Left ventricle myocardium superior (tissue), 1 donor: ENCODE data around the gene SAFB. TPM values are rescaled to one million over a fixed set of nuclear protein-coding genes. Genes with fewer than 3 reads are reported as not detected.
A peak's percentile ranks its signal among the peaks of the same experiment; 100 is the strongest.
"Not testable (repeated sequence)": the region's sequence is repeated elsewhere in the genome, so short reads cannot be mapped to it uniquely, and the experiment has no call there.

Source experiments
- ATAC-seq: fragments of 200-7000 bp; cut with Tn5 transposase; one replicate; pipeline ENCODE4 v1.9.1; 2020; ENCODE audit warnings: mild to moderate bottlenecking, moderate library complexity
- DNase-seq: peaks from one replicate; pipeline ENCODE4 v3.0.0-alpha.2; 2020
- intact Hi-C: fragments of 100-400 bp; cut with micrococcal nuclease; formaldehyde crosslinking; loops from one replicate; pipeline ENCODE4 v1.11.0; 2022
- total RNA-seq: library from RNA; stranded (reverse); fragmentation: NEBNext Ultra II Directional; extraction: Animal tissue kit (Norgen Biotek cat#: 25700); gene quantifications from one replicate; pipeline ENCODE4 v1.2.1, GENCODE V29; 2021
- donor health status: DM: no; HTN: yes; CAD: no; lungs with severe emphysema.

Gene SAFB
- total RNA-seq, 1 donor from 2014 or later: 66.6 TPM

DNA sequence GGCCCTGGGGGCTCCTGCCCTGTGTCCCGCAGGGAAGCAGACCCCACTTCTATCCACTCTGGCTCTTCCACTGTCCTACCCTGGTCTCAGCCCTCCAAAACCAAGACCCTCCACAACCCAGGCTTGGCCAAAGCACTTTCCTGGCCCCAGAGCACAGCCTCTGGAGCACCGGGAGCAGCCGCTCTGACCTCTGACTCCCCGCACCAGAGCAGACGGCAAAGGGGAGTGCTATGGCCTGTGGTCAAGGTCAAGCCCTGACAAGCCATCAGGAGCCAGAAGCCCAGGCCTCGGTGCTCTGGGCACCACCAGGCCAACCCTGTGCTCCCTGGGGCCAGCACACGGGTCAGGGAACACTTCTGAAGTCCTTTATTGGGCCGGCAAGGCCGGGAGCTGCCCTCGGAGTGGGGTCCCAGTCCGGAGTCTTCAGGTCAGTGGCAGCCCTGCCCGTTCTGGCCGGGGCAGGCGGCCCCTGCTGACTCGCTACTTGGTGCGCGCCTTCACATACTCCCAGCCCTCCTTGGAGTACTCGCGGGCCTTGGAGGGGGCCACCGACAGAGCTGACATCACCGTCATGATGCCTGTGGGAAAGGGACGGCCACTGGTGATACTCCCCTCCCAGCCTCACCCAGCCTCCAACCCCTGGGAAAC, 55.3 kb downstream of the SAFB start:
- ATAC-seq: no peak
- intact Hi-C loops: no loop called here
- peak; percentile 33 for DNase-seq

DNA sequence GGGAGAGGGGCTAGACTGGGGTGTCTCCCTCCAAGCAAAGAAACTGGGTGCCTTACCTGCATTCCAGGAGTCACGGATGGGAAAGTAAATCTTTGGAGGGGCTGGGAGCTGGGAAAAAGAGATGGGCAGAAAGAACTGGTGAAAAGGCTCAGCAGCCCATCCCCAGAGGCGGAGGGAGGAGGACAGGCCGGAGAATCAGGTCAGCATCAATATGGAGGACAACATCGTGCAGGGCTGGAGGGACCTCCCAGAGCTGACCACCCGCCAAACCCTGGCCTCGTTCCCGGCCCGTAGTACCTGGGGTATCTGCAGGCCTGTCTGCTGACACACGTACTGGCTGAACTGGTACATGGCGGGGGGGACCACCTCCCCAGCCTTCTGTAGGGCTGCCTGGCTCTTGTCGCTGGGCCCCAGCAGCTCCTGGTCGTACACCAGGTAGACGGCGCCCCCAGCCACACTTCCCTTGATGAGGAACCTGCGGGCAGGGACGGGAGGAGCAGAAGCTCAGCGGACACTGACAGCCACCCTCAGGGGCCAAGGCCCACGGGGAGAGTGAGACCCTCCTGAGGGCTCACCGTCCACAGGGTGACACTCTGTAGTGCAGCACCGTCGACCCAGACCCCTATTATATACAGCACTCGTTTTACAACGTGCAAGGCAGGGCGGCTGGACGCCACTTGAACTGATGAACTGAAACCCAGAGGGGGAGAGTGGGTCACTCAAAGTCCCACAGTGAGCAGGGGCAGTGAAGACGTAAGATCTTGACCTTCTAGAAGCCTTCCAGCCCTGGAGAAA, 56.6 kb downstream of the SAFB start:
- peak; percentile 0 for ATAC-seq
- DNase-seq: peak; percentile 52
- intact Hi-C loops: no loop called here

DNA sequence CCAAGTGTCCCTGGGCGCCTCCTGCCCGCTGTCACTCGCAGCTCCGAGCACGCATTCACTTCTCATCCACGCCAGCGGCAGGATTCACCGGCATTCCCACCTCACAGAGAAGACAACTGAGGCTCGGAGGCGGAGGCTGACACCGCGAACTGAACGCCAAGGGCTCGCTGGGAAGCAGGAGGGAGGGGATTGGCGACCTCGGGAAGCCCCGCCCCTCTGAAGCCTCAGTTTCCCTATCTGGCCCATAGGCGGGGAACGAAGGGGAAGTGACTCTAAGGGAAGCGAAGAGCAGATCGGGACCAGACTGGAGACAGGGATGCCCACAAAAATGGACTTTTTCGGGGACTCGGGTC, 57.2 kb downstream of the SAFB start:
- intact Hi-C loops: no loop called here
- DNase-seq (peak; percentile 71), ATAC-seq (peak; percentile 10)

DNA sequence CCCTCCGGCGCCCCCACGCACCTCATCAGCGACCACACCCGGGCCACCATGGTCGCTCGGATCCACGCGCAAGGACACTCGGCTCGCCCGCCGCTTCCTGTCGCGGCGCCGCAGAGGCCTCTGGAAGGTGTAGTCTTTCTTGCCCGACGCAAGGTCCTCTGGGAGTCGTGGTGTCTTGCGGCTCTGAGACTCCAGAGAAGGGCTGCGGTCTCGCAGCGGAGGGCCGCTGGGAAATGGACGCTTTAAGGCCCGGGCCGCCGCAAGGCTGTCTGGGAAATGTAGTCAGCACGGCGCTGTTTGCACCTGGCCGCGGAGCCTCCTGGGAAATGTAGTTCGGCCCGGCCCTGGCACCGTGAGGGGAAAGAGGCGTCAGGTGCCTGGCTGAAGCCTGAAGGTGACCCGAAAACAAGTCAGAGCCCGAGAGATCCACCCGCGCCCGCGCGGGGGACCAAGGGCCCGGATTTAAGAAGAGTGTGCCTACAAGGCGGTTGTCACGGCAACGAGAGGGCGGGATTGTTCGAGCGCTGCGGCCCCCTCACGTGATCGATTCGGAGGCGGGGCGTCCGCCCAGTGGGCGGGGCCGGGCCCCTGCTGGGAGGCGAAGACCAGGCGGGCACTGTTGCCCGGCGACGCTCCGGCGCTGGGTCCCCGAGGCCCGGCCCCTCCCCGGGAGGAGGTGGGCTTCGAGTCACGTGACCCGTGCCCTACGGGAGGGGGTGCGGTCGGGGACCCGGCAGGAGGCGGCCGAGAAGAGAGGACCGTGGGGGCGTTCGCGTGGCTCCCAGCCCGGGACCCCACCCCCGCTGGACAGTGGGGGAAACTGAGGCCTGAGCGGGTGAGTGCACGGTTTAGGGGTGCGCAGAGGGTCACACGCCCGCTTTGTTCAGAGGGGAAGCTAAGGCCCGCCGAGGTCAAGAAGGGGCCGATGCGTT, 57.8 kb downstream of the SAFB start, which contains the start of the genes HSD11B1L and MICOS13:
TSS of gene HSD11B1L (plus strand) at position 591 of the 932 bp plus-strand sequence. CDS start 3,806 bp downstream, outside the sequence.
TSS of gene MICOS13 (minus strand) at position 80 of the 932 bp plus-strand sequence. CDS start at position 50, 30 bp downstream.
- peak; percentile 92 for ATAC-seq
- intact Hi-C loops: no loop called here
- DNase-seq: peak; percentile 99

DNA sequence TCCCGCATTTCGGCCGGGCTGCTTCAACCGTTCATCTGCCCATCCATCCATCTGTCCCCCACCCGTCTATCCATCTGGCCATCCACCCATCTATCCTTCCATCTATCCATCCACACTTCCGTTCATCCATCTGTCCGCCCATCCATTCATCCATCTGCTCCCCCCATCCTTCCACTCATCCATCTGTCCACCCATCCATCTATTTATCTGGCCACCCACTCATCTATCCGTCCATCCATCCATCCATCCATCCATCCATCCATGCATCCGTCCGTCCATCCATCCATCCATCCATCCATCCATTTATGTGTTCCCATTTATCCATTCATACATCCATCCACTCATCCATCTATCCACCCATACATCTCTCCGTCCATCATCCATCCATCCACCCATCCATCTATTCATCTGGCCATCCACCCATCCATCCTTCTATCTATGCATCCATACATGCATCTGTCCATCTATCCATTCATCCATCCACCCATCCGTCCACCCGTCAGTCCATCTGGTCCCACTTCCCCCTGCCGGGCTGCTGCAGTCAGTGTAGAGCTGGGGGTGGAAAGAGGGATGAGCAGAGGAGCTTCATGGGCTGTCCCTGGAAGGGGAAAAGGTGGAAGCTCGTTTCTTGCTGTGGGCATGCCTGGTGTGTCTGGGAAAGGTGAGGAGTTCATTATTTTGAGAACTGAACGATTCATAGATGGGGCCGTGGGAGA, 58.7 kb downstream of the SAFB start:
- intact Hi-C loops: no loop called here
- no peak for DNase-seq
- ATAC-seq: no peak

DNA sequence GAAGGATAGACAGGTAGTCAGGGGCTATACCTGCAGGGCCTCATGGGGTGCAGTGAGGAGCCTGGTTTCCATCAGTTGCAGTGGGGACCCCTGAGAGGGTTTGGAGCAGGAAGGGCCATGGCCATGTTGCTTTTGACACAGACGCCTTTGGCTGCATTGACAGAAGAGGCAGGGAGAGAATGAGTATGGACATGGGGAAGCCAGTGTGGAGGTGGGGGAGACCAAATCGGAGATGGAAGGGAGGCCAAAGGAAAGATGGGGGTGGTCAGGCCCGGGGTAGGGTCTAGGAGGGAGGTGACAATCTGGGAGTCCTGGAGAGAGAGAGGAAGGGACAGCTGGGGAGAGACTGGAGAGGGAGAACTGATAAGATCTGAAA, 59.2 kb downstream of the SAFB start:
- no peak for DNase-seq
- intact Hi-C loops: no loop called here

DNA sequence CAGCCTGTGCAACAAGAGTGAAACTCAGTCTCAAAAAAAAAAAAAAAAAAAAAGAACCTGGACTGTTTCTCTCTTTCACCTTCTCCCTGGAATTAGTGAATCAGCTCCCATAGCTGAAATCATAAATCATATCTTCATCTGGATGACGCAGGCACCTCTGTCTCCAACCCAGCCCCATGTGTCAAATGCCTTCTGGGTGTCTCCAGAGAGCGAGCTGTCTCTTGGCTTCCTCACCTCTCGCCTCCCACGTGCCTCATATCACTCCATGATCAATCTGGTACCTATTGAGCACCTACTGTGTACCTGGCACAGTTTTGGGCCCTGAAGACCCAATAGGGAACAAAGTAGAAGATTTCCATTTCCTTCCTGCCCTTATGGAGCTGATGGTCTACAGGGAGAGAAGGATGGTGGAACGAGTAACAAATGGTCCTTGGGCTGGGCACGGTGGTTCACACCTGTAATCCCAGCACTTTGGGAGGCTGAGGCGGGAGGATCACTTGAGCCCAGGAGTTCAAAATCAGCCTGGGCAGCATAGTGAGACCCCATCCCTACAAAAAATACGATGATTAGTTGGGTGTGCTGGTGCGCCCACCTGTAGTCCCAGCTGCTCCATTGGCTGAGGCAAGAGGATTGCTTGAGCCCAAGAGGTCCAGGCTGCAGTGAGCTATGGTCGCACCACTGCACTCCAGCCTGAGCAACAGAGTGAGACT, 60.4 kb downstream of the SAFB start:
- DNase-seq (no peak), ATAC-seq (no peak)
- intact Hi-C loops: no loop called here

More for the DNA sequence above, 59.2 kb downstream of the SAFB start:
- no peak for ATAC-seq

DNA sequence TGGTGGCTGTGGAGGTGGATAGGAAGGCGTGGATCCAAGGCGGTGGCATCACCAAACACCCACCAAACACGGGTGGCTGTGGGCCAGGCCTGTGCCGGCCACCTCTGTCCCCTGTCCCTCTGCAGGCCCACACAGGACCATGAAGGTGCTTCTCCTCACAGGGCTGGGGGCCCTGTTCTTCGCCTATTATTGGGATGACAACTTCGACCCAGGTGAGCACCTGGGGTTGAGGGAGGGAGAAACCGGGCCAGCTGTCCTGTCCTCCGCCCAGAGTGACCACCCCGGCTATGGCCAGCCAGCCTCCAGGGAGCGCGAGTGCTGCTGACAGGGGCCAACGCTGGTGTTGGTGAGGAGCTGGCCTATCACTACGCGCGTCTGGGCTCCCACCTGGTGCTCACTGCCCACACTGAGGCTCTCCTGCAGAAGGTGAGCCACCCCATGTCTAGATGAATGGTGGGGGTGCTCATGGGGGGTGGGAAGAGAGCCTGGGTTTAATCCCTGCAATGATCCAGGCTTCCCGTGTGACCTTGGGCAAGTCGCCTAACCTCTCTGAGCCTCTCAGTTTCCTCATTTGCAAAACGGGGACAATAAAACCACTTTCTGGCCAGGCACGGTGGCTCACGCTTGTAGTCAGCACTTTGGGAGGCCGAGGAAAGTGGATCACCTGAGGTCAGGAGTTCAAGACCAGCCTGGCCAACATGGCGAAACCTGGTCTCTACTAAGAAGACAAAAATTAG, 62.0 kb downstream of the SAFB start:
- peak; percentile 35 for DNase-seq
- intact Hi-C loops: no loop called here
- ATAC-seq: no peak

DNA sequence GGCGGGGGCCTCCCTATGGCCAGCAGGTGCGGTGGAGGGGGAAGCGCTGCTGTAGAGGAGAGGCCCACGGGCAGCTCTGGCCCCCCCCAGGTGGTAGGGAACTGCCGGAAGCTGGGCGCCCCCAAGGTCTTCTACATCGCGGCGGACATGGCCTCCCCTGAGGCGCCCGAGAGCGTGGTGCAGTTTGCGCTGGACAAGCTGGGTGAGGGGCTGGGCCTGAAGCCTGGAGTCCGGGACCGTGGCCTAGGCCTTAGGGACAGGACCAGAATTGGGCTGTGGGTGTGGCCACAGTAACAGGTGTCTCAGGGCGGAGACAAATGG, 63.4 kb downstream of the SAFB start:
- no peak for DNase-seq
- ATAC-seq: no peak
- intact Hi-C loops: no loop called here

DNA sequence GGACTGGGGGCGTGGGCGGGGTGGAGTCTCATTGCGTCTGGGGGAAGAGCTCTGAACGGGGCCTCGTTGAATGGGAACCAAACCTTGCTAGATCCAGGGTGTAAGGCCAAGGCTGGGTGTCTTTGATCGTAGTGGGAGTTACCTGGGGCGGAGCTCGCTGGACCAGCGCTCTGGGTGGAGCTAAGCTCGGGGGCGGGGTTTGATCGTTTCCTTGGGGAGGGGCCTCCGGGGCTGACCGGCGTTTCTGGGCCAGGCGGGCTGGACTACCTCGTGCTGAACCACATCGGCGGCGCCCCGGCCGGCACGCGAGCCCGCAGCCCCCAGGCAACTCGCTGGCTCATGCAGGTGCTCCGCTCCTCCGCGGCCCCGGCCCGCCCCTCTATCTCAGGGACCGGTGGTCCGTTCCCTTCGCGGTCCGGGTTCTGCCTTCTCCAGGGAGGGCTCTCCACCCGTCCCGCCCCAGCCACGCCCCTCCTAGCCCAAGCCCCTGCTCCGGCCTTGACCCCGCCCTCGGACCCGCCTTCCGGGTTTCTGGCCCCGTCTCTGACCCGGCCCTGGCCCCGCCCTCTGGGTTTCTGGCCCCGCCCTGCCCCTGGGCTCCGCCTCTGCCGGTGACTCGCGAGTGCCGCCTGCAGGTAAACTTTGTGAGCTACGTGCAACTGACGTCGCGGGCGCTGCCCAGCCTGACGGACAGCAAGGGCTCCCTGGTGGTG, 63.9 kb downstream of the SAFB start:
- ATAC-seq (peak; percentile 80), DNase-seq (peak; percentile 99)
- intact Hi-C loops: no loop called here

DNA sequence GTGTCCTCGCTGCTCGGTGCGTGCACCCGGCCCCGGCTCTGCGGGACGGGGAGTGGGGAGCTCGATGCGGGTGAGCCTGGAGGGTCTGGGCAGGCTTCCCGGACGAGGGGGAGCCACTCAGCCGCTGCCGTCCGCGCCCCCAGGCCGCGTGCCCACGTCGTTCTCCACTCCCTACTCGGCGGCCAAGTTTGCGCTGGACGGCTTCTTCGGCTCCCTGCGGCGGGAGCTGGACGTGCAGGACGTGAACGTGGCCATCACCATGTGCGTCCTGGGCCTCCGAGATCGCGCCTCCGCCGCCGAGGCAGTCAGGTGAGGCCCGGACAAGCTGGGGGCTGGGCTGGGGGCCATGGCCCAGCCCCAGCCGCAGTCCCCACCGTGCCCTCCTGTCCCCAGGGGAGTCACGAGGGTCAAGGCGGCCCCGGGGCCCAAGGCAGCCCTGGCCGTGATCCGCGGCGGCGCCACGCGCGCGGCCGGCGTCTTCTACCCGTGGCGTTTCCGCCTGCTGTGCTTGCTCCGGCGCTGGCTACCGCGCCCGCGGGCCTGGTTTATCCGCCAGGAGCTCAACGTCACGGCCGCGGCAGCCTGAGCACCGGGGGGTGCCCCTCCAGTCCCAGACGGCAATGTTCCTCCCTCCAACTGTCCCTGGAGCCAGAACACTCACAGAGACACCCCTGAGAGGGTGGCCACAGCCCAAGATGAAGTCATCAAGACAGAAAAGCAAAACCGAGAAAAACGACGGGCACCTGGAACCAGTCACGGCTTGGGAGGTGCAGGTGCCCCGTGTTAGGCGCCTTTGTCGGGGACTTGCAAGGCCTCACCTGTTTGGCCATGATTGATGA, 64.7 kb downstream of the SAFB start:
- intact Hi-C loops: no loop called here
- no peak for DNase-seq
- no peak for ATAC-seq

DNA sequence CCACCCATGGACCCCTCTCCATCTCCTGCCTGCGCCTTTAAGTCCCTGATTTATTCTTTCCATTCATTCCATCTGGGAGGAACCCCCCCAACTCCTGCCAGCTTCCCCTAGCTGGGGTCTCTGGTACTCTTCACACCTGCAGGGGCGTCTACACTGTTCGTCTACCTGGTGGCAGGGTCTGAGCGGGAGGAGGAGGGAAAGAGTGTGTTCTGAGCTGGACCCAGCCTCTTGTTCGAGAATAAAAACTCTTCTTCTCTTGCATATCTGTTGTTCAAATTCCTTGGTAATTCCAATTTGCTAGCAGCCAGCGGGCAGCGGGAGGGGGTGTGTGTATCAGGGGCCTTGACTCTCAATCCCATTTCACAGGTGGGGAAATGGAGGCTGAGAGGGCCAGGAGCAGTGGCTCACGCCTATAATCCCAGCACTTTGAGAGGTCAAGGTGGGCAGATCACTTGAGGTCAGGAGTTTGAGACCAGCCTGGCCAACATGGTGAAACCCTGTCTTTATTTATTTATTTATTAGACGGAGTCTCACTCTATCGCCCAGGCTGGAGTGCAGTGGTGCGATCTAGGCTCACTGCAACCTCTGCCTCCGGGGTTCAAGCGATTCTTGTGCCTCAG, 65.5 kb downstream of the SAFB start:
- peak; percentile 26 for DNase-seq
- ATAC-seq, intact Hi-C loops: not testable (repeated sequence)

DNA sequence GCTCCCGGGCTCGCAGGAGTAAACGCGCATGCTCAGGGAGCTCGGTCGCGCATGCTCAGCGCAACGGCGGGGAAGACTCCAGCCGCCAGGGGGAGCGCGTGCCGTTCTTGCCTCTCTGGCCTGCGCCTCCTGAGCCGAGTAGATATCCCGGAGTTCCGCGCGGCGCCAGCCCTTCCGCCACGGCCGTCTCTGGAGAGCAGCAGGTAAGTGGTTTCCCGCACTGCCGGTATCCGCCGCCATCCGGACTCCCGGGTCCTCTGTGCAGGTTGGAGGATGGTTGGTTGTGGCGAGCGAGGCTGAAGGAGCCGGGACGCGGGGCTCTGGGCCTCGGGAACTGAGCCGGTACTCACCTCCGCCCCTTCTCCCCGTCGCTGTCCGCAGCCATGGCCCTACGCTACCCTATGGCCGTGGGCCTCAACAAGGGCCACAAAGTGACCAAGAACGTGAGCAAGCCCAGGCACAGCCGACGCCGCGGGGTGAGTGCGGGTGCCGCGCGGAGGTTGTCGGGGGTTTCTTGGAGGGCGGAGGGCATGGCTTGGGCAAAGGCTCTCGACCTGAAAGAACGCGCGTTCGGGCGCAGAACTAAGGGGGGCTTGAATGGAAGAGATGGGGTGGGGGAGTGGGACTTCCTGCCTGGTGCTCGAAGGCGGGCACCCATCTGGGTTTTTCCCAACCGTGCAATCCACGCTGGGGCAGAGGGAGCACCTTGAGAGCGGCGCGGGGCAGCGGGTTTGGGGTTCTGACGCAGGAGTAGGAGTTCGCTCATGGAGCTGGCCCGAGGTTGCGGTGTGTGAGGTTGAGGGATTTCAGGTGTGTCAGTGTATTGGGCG, 67.5 kb downstream of the SAFB start, which contains the start of gene RPL36:
TSS of gene RPL36 (plus strand) at position 171 of the 830 bp plus-strand sequence. CDS start at position 384, 213 bp downstream.
- DNase-seq: peak; percentile 99
- intact Hi-C loops: no loop called here
- ATAC-seq: peak; percentile 76

DNA sequence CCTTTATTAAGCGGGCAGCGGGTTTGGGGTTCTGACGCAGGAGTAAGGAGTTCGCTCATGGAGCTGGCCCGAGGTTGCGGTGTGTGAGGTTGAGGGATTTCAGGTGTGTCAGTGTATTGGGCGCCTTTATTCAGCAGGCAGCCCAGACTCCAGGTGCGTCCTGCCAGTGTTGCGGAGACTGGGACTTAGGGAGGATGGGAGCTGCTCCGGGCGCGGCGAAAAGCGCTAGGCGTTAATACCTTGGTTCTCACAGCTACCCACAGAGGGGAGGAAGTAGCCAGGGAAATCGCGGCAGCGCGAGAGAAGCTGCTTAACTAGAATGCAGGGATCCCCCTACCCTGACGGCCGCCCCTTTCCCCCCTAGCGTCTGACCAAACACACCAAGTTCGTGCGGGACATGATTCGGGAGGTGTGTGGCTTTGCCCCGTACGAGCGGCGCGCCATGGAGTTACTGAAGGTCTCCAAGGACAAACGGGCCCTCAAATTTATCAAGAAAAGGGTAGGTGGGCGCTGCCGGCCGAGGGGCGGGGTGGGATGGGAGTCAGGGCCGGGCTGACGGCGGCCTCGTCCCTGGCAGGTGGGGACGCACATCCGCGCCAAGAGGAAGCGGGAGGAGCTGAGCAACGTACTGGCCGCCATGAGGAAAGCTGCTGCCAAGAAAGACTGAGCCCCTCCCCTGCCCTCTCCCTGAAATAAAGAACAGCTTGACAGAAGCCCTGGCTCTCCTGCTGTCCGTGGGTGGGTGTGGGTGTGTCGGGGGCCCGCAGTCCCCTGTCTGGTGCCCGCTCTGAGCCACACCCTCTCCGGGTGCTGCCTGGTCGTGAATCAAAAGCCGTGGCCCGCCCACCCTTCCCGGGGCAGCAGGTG, 68.3 kb downstream of the SAFB start:
- intact Hi-C loops: no loop called here
- ATAC-seq: peak; percentile 32
- peak; percentile 84 for DNase-seq
